ENCODE results near the gene SLC12A1. TPM values are rescaled to one million over a fixed set of nuclear protein-coding genes. Genes with fewer than 3 reads are reported as not detected.

SLC12A1 gene
- total RNA-seq, result 0.13 TPM in 1 of 2 replicates, not detected in the other

DNA sequence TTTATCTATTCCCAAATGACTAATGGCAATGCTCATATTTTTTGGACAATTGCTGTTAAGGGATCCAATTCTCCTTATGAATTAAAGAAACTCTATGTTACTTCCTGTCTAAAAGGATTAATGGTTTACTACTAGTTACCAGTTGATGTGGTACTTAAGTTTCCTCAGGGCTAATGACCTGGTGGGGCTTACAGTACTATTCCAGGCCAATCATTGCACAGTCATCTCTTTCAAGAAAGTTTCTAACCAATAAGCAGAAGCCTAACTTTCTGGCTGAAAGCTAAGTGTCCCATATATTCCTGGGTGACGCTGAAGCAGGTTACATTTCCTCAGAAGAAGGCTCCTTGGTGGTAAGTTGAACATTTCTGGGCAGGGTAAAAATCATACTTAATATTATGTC is at the start of gene SLC12A1:
SLC12A1 (plus strand) TSS at position 322 of the 400 bp plus-strand sequence. CDS start 1,418 bp downstream, outside the sequence.

DNA sequence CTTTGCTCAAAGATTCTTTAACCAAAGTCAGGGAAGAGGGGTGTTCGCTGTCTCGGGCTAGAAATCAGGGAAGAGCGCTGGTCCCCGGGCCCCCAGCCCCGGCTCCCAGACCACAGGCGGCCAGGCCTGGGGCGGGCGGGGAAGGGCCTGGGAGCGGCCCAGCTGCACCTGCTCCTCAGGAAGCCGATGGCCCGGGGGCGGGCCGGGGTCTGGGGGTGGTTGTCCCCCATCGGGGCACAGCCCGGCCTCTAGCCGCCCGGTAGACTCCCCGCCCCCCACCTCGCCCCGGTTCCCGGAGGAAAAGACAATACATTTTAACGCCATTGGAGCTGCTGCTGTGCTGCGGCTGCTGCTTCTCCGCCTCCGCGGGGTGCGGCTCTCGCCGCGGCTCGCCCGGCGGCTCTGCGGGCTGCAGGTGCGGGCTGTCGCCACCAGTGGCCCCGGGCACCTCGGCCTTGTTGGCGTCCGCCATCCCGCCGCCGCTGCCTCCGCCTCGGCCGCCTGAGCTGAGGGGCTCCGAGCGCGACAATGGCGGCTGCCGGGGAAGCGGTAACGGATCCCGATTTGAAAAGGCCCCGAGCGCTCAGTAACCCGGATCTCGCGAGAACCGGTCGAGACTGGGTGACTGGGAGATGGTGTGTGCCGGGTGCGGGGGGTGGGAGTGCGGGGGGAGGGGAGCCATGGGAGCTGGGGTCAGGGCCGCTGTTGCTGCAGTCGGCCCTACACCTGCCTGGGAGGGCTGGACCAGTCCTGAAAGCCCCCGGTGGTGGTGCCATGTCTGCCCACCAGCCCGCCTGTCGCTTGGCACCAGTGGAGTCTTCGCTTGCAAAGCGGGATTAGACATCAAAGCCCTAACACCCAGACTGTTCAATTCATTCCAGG is 28.1 kb upstream of the SLC12A1 start, which contains the start of gene MYEF2:
MYEF2 (minus strand) TSS at position 530 of the 882 bp plus-strand sequence; CDS start at position 472, 58 bp downstream.

GRCh38 chr15:48191574-48192225 is 14.4 kb upstream of the SLC12A1 start, which contains the start of gene CTXN2:
CTXN2 (plus strand) TSS chr15:48191665; CDS start chr15:48201301, 9,636 bp downstream.

DNA sequence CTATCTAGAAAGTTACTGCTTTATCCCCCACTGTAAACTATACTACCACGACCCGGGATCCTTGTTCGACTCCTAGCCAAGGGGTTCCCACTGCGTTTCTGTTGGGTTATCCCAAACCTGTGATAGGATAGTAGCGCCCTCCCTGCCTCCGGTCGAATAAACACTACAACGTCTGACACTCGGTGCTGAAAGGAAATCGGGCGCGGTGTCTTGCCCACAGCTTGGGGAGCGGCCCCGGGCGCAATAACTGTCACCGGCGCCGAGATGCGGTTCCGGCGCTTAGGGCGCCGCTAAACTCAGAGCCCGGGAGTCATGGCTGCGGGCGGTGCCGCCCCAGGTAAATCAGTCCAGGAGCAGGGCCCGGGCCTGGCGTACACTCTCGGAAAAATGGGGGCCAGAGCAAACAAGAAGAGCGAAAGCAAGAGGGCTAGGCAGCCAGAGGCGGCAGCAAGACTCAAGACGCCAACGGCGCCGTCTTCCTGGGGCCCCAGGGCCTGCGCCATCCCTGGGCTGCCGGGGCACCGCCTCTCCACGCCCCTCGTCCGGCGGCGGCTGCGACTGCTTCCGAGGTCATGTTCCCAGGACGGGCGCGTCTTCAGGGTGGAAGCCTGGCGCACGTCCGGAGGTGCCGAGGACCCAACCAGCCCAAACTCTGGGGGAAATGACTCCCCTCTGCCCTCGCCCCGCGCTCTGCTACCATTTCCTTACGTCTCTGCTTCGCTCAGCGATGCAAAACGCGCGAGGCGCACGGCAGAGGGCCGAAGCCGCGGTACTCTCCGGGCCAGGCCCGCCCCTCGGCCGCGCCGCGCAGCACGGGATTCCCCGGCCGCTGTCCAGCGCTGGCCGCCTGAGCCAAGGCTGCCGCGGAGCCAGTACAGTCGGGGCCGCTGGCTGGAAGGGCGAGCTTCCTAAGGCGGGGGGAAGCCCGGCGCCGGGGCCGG is 125.0 kb downstream of the SLC12A1 start, which contains the start of gene DUT:
DUT (plus strand) TSS at position 575 of the 941 bp plus-strand sequence; CDS start at position 662, 87 bp downstream.

Other genes with a start within 250 kb of the SLC12A1 start
- not detected in 2 replicates for gene SLC24A5, start 85.3 kb upstream of the SLC12A1 start, total RNA-seq
- gene MYEF2, start 28.0 kb upstream of the SLC12A1 start, total RNA-seq, result 2.6 and 4.1 TPM in 2 replicates
- not detected in 2 replicates for gene CTXN2, start 14.6 kb upstream of the SLC12A1 start, total RNA-seq
- 90.1 and 106 TPM in 2 replicates for gene DUT, start 125.1 kb downstream of the SLC12A1 start, total RNA-seq

Measured in epithelial cell of alveolus of lung (primary cell).